H9 (cell line): ENCODE results near the gene SRGAP2C. TPM values are rescaled to one million over a fixed set of nuclear protein-coding genes. Genes with fewer than 3 reads are reported as not detected.
"Not testable (repeated sequence)": the region's sequence is repeated elsewhere in the genome, so short reads cannot be mapped to it uniquely, and the experiment has no call there.

Experiments
- DNase-seq: peaks from one replicate; pipeline ENCODE4 v3.0.0-alpha.2; 2017
- H2AFZ ChIP-seq: one replicate; pipeline ENCODE4 v1.6.1; 2013; ENCODE audit warnings: mild to moderate bottlenecking, low read length, control low read depth, moderate library complexity
- H2AK5ac ChIP-seq: 2 replicates; pipeline ENCODE4 v1.6.1; 2013; ENCODE audit warnings: low read length, control low read depth, mixed read lengths; ENCODE audit not compliant: insufficient read length
- H2BK120ac ChIP-seq: one replicate; pipeline ENCODE4 v1.6.1; 2013; ENCODE audit warnings: low read depth, mild to moderate bottlenecking, low read length, control low read depth, inconsistent platforms; ENCODE audit not compliant: poor library complexity, severe bottlenecking
- H2BK12ac ChIP-seq: 2 replicates; pipeline ENCODE4 v1.6.1; 2013; ENCODE audit warnings: low read length, control low read depth, mixed read lengths, low read depth; ENCODE audit not compliant: insufficient read length
- H2BK15ac ChIP-seq: 2 replicates; pipeline ENCODE4 v1.6.1; 2013; ENCODE audit warnings: low read depth, low read length, control low read depth
- H2BK20ac ChIP-seq: one replicate; pipeline ENCODE4 v1.6.1; 2013; ENCODE audit warnings: low read depth, mild to moderate bottlenecking, low read length, control low read depth, inconsistent platforms; ENCODE audit not compliant: poor library complexity, severe bottlenecking
- H2BK5ac ChIP-seq: 2 replicates; pipeline ENCODE4 v1.6.1; 2013; ENCODE audit warnings: low read length, control low read depth, mixed read lengths; ENCODE audit not compliant: insufficient read length
- H3K14ac ChIP-seq: 2 replicates; pipeline ENCODE4 v1.6.1; 2013; ENCODE audit warnings: low read length, control low read depth; ENCODE audit not compliant: insufficient read depth
- H3K18ac ChIP-seq: 2 replicates; pipeline ENCODE4 v1.6.1; 2013; ENCODE audit warnings: low read depth, mild to moderate bottlenecking, mixed read lengths, low read length, control low read depth; ENCODE audit not compliant: insufficient read length
- H3K23ac ChIP-seq: 2 replicates; pipeline ENCODE4 v1.6.1; 2013; ENCODE audit warnings: low read length, control low read depth, mixed read lengths, low read depth; ENCODE audit not compliant: insufficient read length
- H3K23me2 ChIP-seq: 2 replicates; pipeline ENCODE4 v1.6.1; 2013; ENCODE audit warnings: low read depth, mild to moderate bottlenecking, mixed read lengths, low read length, control low read depth; ENCODE audit not compliant: insufficient read length, poor library complexity, severe bottlenecking
- H3K27ac ChIP-seq: 2 replicates; pipeline ENCODE4 v1.5.1; 2013; ENCODE audit warnings: low read length, control low read depth, mixed read lengths, low read depth; ENCODE audit not compliant: insufficient read length
- H3K27me3 ChIP-seq: 2 replicates; pipeline ENCODE4 v1.6.1; 2013; ENCODE audit warnings: low read length, control low read depth, inconsistent platforms; ENCODE audit not compliant: insufficient read depth
- H3K4ac ChIP-seq: 2 replicates; pipeline ENCODE4 v1.6.1; 2013; ENCODE audit warnings: low read depth, mild to moderate bottlenecking, control low read depth, inconsistent platforms, low read length, moderate library complexity
- H3K4me1 ChIP-seq: 2 replicates; pipeline ENCODE4 v1.6.1; 2013; ENCODE audit warnings: low read length, control low read depth, inconsistent platforms; ENCODE audit not compliant: insufficient read depth
- H3K4me2 ChIP-seq: 2 replicates; pipeline ENCODE4 v1.6.1; 2013; ENCODE audit warnings: low read length, control low read depth, mixed read lengths; ENCODE audit not compliant: insufficient read length, insufficient read depth
- H3K56ac ChIP-seq: 2 replicates; pipeline ENCODE4 v1.6.1; 2013; ENCODE audit warnings: low read depth, mild to moderate bottlenecking, mixed read lengths, low read length, control low read depth; ENCODE audit not compliant: insufficient read length
- H3K79me1 ChIP-seq: 2 replicates; pipeline ENCODE4 v1.6.1; 2013; ENCODE audit warnings: low read depth, mild to moderate bottlenecking, moderate library complexity, low read length, control low read depth, inconsistent platforms; ENCODE audit not compliant: insufficient read depth, poor library complexity, severe bottlenecking
- H3K79me2 ChIP-seq: 2 replicates; pipeline ENCODE4 v1.6.1; 2013; ENCODE audit warnings: low read length, control low read depth, inconsistent platforms; ENCODE audit not compliant: insufficient read depth
- H3K9ac ChIP-seq: 2 replicates; pipeline ENCODE4 v1.6.1; 2013; ENCODE audit warnings: low read length, control low read depth, mixed read lengths; ENCODE audit not compliant: insufficient read length; ENCODE audit errors: extremely low read depth
- H3K9me3 ChIP-seq: one replicate; pipeline ENCODE4 v1.6.1; 2013; ENCODE audit warnings: low read depth, low read length, inconsistent platforms; ENCODE audit not compliant: control insufficient read depth
- H3T11ph ChIP-seq: one replicate; pipeline ENCODE4 v1.6.1; 2013; ENCODE audit warnings: mild to moderate bottlenecking, low read length, control low read depth, inconsistent platforms
- H4K20me1 ChIP-seq: one replicate; pipeline ENCODE4 v1.6.1; 2013; ENCODE audit not compliant: control insufficient read depth, insufficient read length, insufficient read depth
- H4K5ac ChIP-seq: 2 replicates; pipeline ENCODE4 v1.6.1; 2013; ENCODE audit warnings: low read depth, mild to moderate bottlenecking, mixed read lengths, low read length, control low read depth; ENCODE audit not compliant: insufficient read length
- H4K8ac ChIP-seq: replicated peaks from 2 replicates; pipeline ENCODE4 v1.6.1; 2013; ENCODE audit warnings: low read length, control low read depth, mixed read lengths, low read depth; ENCODE audit not compliant: insufficient read length
- H4K91ac ChIP-seq: 2 replicates; pipeline ENCODE4 v1.6.1; 2013; ENCODE audit warnings: low read depth, mild to moderate bottlenecking, moderate library complexity, mixed read lengths, low read length, control low read depth; ENCODE audit not compliant: insufficient read length
- H3K27ac Mint-ChIP-seq, 3 experiments: 2 replicates in 2 of 3; 3 replicates in 1 of 3; pipeline ENCODE4 v1.8.0; 2020 to 2021; ENCODE audit warnings: mixed read lengths in 3 of 3, mild to moderate bottlenecking in 1 of 3, moderate library complexity in 1 of 3
- H3K27me3 Mint-ChIP-seq: 2 replicates; pipeline ENCODE4 v1.8.0; 2021; ENCODE audit warnings: low read depth, mild to moderate bottlenecking, moderate library complexity, mixed read lengths
- H3K36me3 Mint-ChIP-seq, 3 experiments: 2 replicates in 2 of 3; 3 replicates in 1 of 3; pipeline ENCODE4 v1.8.0; 2020 to 2021; ENCODE audit warnings: low read depth in 3 of 3, mixed read lengths in 3 of 3; ENCODE audit not compliant: insufficient read depth in 1 of 3
- H3K4me1 Mint-ChIP-seq, 2 experiments: 2 replicates each; pipeline ENCODE4 v1.8.0; 2020; ENCODE audit warnings: mixed read lengths in 2 of 2
- H3K4me3 Mint-ChIP-seq, 2 experiments: 2 replicates in 1 of 2; 3 replicates in 1 of 2; pipeline ENCODE4 v1.8.0; 2020 to 2021; ENCODE audit warnings: mild to moderate bottlenecking in 2 of 2, mixed read lengths in 2 of 2, moderate library complexity in 1 of 2
- H3K9me3 Mint-ChIP-seq, 2 experiments: 2 replicates in 1 of 2; 3 replicates in 1 of 2; pipeline ENCODE4 v1.8.0; 2020; ENCODE audit warnings: mild to moderate bottlenecking in 2 of 2, mixed read lengths in 2 of 2, moderate library complexity in 1 of 2
- WGBS: extraction: QIAGEN DNeasy Blood & Tissue Kit; methylation state at CpG from one replicate; pipeline ENCODE4 v1.1.7; 2013; ENCODE audit warnings: missing lambda C conversion rate, low lambda C conversion rate, mixed read lengths; ENCODE audit not compliant: insufficient read length; ENCODE audit errors: extremely low coverage; 5-methylcytosine and 5-hydroxymethylcytosine counted together
- total RNA-seq: library from RNA; stranded (reverse); gene quantifications from 2 replicates; pipeline ENCODE4 v1.2.1, GENCODE V29; 2021

Gene SRGAP2C
- total RNA-seq, 1 experiment from 2014 or later: 16.5 TPM

- no CpG with 5 or more reads among the region's 2 CpGs for WGBS
- H3K4me1 Mint-ChIP-seq: not testable (repeated sequence)
Measured at GRCh38 chr1:121275435-121275834, 90.7 kb downstream of the SRGAP2C start.

GRCh38 chr1:121278202-121278601 is 93.4 kb downstream of the SRGAP2C start:
- H3K23me2 ChIP-seq, H3K9ac ChIP-seq, H3K27ac ChIP-seq, H2BK12ac ChIP-seq, H2BK15ac ChIP-seq, DNase-seq, H3K4me3 Mint-ChIP-seq, H3K4me1 ChIP-seq, H3K27ac Mint-ChIP-seq, H3K4me2 ChIP-seq, H3K23ac ChIP-seq, H3K4me1 Mint-ChIP-seq, H3K27me3 ChIP-seq, H3K4ac ChIP-seq, H2BK120ac ChIP-seq, H2AFZ ChIP-seq, H4K91ac ChIP-seq, H3K14ac ChIP-seq, H4K5ac ChIP-seq, H3K36me3 Mint-ChIP-seq, H3K9me3 ChIP-seq, H3K56ac ChIP-seq, H3K9me3 Mint-ChIP-seq, H4K20me1 ChIP-seq, H3K18ac ChIP-seq, H2BK5ac ChIP-seq, H4K8ac ChIP-seq, H3T11ph ChIP-seq, H3K79me1 ChIP-seq, H2AK5ac ChIP-seq, H3K79me2 ChIP-seq, H2BK20ac ChIP-seq, H3K27me3 Mint-ChIP-seq: not testable (repeated sequence)
- no CpG with 5 or more reads among the region's 3 CpGs for WGBS

More at GRCh38 chr1:121275435-121275834, 90.7 kb downstream of the SRGAP2C start:
- not testable (repeated sequence) for H2AFZ ChIP-seq, H2BK120ac ChIP-seq, H4K91ac ChIP-seq, H2BK12ac ChIP-seq, H3K27ac Mint-ChIP-seq, H3K27ac ChIP-seq, H4K8ac ChIP-seq, H2BK5ac ChIP-seq, H3K14ac ChIP-seq, H3K27me3 ChIP-seq, H4K20me1 ChIP-seq, H3K9me3 ChIP-seq, H3K4me1 ChIP-seq, H3K9me3 Mint-ChIP-seq, H3K23me2 ChIP-seq, H2BK15ac ChIP-seq, H3K23ac ChIP-seq, H3K4me3 Mint-ChIP-seq, H3K4ac ChIP-seq, H2BK20ac ChIP-seq, H3K79me1 ChIP-seq, H3K36me3 Mint-ChIP-seq, H3K18ac ChIP-seq, H3K9ac ChIP-seq, H3T11ph ChIP-seq, H3K79me2 ChIP-seq, H2AK5ac ChIP-seq, H3K27me3 Mint-ChIP-seq, H3K56ac ChIP-seq, H4K5ac ChIP-seq, DNase-seq, H3K4me2 ChIP-seq
